Mammary epithelial cell (primary cell): ENCODE data around the gene SPTBN1.

ENCODE experiments used
- EZH2 ChIP-seq: IDR thresholded peaks from 2 replicates; pipeline ENCODE4 v1.6.1; 2012; ENCODE audit warnings: low read length, inconsistent platforms, borderline replicate concordance
- TF ChIP-seq, protein P1 (sequence below), 2 donors: IDR thresholded peaks in 1 of 2; conservative IDR thresholded peaks in 1 of 2; 2 replicates each; pipeline ENCODE4 v1.5.1; 2011 to 2012; ENCODE audit warnings: inconsistent platforms in 2 of 2, low read length in 2 of 2, mild to moderate bottlenecking in 2 of 2, control low read depth in 1 of 2, low read depth in 1 of 2; ENCODE audit not compliant: insufficient read depth in 1 of 2; ENCODE audit errors: extremely low read depth in 1 of 2

DNA sequence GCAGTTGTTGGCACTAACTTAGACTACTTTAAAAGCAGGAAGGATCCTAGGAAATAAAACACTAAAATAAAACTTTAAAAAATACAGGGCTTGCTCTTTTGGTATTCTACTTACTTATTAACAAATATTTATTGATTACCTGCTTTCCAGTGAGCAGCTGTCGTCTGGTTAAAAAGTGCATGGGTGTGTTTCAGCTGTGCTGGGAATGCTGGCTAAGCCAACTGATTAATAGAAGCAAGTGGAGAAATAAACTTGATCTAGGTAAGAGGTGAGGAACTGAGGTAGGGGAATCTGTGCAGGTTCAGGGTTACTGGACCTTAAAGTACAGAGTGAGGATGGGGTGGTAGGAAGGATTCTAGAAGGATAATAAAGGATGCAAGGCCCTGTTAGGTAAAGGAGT lies 110.8 kb downstream of the SPTBN1 start:
- TF ChIP-seq, protein P1, sequence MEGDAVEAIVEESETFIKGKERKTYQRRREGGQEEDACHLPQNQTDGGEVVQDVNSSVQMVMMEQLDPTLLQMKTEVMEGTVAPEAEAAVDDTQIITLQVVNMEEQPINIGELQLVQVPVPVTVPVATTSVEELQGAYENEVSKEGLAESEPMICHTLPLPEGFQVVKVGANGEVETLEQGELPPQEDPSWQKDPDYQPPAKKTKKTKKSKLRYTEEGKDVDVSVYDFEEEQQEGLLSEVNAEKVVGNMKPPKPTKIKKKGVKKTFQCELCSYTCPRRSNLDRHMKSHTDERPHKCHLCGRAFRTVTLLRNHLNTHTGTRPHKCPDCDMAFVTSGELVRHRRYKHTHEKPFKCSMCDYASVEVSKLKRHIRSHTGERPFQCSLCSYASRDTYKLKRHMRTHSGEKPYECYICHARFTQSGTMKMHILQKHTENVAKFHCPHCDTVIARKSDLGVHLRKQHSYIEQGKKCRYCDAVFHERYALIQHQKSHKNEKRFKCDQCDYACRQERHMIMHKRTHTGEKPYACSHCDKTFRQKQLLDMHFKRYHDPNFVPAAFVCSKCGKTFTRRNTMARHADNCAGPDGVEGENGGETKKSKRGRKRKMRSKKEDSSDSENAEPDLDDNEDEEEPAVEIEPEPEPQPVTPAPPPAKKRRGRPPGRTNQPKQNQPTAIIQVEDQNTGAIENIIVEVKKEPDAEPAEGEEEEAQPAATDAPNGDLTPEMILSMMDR (conservative IDR thresholded peaks at IDR 0.05 in 1 of 2, IDR thresholded peaks at IDR 0.05 in 1 of 2; ENCODE audit: extremely low read depth in 1 of 2, insufficient read depth in 1 of 2, low read depth in 1 of 2, low read length in 2 of 2), result no peak
- TF ChIP-seq EZH2, result no peak
